GM19035 (cell line): Measurements from ENCODE around the gene FOXO3.

Source experiments
- ATAC-seq: cut with Tn5 transposase; IDR thresholded peaks from one replicate; pipeline ENCODE4 v1.9.1; 2021; ENCODE audit not compliant: unreplicated experiment

The FOXO3 gene

DNA sequence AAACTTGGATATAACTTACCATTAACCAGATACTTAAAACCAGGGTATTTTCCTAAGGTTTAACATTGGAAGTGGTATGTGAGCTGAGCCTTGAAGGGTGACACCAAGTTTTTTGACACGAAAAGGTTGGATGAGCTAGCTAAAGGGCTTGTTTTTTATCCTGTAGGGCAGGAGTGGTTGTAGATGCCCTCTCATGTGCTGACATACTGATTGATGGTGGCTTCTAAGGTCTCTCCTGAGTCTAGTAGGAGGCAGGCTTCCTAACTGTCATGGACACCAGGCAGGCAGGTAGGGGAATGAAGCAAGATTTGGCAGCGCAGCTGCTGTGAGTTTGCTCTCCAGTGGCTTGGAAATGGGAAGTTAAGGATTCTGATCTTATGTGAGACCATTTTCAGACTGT lies 66.1 kb downstream of the FOXO3 start:
- ATAC-seq: no peak

DNA sequence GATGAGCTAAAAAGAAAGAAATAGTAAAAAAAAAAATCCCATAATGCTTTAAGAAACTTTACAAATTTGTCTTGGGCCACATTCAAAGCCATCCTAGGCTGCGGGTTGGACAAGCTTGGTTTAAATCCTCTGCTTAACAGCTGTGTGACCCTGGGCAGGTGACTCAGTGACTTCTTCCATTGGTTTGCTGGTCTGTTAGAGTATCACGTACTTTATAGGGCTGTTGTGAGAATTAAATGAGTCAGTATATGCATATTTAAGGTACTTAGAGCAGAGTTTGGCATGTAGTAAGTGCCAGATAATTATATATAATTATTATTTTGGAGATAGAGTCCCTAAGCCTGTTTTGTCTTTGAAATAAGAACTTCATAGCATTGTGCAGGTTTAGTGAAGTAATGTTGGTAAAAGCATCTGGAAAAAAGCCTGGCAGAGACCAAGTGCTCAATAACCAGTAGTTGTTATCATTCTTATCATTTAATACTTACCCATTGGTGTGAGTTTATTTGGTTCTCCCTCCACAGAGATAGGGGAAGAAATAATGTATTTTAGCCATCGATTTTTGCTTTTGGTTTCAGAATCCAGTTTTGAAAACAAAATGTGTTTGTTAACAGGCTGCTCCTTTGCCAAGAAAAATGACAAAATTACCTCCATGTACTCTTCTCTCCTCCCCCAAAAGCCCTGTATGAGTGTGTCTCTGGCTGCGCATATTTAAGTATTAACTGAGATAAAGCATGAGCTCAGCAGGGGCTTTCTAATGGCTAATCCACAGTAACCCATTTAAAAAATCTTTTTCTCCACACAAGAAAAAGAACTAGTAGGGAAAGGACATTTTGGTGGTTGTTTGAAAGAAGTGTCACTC lies 67.2 kb downstream of the FOXO3 start:
- ATAC-seq: no peak

DNA sequence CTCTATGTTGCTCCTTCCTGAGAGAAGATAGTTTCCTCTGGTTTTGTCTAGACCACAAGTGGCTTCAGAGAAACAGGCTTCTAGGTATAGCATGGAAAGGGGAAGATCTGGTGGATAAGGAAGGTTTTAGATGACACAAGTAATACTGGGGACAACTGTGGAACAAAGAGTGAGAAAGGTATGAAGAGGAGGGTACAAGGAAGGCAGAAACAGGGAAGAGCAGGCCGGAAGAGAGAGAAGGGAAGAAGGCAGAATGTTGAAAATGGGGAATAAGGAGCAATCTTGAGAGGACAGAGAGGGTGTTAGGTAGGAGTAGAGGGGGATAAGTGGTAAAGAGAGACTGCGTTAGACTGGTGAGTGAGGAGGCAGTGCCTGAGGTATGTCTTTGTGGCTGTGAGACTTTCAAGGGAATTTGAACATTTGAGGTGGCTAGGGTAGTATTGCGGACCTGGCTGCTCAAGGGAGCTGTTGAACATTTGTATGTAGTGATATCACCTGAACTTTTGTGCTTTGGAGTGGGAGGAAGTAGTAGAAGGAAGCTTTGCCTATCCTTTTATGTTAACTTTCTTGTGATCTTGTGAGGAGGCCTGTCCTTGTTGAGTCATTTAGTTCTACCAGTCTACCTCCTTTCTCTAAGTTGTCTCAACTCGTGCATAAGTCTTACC lies 69.5 kb downstream of the FOXO3 start:
- ATAC-seq: no peak

DNA sequence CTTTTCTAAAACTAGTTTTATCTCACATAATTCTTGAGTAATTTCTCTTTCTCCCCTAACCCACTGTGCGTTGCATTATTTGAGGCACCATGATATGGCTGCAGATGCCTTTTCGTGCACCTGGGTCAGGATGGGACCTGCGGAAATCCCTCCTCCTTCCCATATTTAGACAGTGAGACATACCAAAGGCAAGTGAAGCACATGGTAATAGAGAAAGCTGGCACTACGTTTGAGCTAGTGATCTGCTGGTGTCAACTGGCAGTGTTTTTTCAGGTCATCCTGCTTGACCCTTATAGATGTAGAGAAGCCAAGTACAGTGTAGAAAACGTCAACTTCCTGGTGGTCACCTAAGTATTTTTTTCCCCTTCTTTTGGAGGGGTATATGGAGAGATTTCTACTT lies 71.7 kb downstream of the FOXO3 start:
- no peak for ATAC-seq

DNA sequence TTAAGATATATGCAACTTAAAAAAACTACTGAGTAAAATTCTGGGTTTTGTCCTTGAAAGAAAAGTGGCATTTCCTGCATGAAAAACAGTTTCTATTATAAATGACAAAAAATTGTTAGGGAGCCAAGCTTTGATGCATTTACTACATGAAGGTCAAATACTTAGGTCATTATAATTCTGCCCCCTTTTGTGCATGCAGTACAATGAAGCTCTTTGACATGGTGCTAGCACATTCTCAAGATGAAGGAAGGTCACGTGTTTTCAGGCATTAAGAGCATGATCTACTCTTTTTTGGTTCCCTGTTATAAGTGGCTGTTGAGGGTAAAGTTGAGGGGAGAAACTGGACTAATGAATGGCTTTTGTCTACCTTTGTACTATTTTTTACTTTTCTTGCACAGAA lies 72.7 kb downstream of the FOXO3 start:
- ATAC-seq: no peak

DNA sequence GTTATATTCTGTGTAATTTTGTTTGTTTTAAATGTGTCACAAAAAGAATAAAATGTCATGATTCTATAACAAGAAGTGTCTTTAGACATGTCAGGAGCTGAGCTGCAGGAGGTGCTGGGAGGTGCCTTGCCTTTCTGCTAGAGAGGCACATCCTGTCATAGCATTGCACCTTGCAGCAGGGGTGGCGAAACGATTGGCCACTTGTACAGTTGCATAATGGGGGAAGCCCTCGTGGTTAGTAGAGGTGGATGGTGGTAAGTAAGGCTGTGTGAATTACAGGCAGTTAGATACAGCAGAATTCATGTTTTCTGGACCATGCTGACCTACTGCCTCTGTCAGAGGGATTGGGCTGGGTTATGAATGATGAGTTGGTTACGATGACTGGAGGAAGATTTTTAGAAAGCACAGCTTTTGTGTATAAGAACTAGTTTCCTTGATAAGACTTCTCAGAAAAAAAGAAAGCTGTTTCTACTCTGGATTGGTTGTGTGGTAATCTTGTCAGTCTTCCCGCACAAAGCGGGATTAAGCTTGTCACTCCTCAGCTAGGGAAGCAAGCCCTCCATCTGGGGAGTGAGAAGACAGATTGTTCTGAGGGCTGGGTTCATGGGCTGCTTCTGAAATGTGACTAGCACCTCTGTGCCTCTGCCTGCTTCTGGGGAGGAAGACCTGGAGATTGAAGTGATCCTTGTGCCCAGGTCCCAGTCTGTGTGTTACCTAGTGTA lies 74.9 kb downstream of the FOXO3 start:
- no peak for ATAC-seq

DNA sequence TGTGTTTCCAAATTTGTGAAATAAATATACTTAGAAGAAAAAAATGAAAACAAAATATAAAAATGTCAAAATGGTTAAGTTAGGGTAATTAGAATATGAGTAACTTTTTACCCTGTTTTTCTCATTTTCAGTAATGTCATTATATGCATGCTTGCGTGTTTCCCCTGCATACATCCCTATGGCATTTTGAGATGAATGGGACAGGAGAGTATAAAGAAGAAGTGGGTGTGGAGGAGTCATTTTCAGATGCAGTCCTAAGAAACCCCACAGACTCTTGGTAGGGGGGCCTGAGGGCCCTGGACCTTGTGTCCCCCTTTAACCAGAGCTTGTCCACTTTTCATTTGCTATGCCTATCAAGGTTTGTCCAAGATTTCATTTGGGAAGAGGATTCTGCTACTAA lies 77.2 kb downstream of the FOXO3 start:
- ATAC-seq: no peak

DNA sequence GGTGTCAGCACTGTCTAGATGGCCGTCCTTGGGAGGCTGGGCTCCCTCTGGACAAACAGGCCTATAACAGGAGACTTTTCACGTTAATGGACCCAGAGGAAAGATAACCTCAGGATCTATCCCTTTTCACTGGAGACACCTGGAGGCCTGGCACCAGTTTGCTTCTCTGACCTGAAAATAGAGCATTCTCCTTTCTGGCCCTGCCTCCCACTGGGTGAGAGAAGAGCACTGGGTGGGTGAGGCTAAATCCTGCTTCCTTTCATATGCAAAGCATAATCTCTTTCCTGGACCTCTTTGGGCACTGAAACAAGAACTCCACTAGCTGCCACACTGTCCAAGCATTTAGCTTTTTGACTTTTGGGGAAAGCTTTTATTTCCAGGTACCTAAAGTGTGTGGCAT lies 78.3 kb downstream of the FOXO3 start:
- ATAC-seq: no peak

DNA sequence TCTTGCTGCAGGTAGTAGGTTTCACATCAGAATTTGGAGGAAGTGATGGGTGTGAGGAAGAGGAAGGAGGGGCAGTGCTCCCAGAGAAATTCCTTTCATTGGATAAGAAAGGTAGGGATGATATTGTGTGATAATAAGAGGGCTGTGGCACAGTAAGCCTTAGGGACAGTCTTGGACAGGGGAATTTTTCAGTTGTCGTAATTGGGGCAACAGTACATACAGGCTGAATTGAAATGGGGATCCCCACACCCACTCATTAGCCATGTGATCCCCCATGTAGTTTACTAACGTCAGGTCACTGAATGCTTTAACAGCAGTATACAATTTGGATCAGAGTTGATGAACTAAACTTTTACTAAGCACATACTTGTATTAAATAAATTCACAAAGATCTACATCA lies 79.4 kb downstream of the FOXO3 start:
- ATAC-seq: no peak

DNA sequence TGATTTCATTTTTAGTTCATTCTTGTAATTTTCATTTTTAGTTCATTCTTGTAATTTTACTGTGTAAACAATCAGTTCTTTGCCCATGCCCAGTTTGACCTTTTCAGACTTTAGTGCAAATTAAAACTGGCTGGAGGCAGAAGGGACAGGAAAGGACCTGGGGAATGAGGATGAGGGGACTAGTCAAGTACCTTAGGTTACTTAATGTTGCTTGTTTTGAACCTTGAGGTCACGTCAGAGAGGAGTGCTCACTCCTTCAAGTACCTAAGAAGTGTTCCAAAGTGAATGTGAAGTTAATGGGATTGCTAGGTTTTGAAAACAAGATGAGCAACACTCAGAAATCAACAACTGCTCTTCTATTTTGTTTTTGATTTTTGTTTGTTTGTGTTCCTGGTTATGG lies 82.5 kb downstream of the FOXO3 start:
- ATAC-seq: no peak

DNA sequence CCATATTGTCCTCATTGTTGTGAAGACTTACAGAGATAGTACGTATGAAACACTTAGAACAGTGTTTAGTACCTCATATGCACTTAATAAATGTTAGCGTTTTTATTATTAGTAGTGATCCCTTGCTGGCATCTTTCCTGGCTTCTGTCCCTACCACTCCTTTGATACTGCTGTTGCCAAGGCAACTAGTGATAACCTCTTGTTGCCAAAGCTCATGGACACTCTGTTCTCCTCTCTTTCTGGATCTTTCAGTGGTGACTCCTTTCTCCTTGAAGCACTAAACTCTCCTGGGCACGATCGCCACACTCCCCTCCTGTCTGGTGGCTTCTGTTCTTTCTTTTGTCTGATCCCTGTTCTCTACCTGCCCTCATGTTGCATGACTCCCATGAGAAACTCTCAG lies 83.5 kb downstream of the FOXO3 start:
- no peak for ATAC-seq

DNA sequence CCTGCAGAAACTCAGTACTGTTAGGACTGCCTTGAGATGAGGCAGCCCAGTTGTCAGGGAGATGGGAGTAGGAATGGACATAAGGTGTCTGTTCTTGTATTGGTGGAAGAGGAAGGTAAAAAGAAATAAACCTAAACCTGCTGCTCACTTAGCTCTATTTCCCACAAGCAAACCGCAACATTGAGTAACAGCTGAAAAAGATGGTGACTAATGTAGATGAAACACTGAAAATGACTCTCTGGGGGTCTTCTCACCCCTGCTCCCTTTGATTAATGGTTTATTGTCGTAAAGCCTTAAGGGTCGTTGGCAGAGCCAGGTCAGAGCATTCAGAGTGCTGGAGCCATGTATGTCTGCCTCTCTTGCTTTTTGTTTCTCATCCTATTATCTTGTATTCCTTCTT lies 87.5 kb downstream of the FOXO3 start:
- ATAC-seq: no peak

DNA sequence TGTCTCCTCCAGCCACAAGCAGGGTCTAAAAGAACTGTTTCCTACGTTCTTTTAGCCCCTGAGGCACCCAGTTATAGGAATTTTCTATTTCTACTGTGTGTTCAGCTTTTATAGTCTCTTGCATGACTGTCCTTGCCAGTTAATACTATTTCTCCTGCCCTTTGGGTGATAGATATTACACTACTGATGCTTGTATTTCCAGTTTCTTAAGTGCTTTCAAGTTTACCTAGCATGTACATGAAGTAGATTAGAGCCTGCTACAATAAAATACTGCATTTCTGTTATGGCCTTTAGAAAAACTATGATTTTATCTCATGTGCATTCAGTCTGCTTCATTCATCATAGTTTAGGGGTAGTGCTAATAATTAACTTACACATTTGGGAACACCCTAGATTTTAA lies 89.6 kb downstream of the FOXO3 start:
- no peak for ATAC-seq

DNA sequence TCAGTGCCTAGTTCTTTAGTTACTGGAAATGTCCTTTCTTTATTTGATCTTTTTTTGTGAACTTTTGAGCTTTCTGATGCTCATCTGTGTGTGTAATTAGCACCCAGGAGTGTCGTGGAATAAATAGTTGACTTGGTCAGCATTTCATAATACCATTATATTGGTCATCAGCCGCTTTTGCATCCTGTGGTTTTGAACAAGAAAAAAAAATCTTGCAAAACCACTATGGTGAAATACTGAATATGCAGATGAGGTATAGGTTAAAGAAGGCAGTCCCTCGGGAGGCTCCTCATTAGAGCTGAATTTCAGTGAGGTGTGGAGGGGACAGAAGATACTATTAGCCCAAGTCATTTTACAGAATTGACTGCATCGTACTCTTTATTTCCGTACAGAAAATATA lies 90.1 kb downstream of the FOXO3 start:
- no peak for ATAC-seq

DNA sequence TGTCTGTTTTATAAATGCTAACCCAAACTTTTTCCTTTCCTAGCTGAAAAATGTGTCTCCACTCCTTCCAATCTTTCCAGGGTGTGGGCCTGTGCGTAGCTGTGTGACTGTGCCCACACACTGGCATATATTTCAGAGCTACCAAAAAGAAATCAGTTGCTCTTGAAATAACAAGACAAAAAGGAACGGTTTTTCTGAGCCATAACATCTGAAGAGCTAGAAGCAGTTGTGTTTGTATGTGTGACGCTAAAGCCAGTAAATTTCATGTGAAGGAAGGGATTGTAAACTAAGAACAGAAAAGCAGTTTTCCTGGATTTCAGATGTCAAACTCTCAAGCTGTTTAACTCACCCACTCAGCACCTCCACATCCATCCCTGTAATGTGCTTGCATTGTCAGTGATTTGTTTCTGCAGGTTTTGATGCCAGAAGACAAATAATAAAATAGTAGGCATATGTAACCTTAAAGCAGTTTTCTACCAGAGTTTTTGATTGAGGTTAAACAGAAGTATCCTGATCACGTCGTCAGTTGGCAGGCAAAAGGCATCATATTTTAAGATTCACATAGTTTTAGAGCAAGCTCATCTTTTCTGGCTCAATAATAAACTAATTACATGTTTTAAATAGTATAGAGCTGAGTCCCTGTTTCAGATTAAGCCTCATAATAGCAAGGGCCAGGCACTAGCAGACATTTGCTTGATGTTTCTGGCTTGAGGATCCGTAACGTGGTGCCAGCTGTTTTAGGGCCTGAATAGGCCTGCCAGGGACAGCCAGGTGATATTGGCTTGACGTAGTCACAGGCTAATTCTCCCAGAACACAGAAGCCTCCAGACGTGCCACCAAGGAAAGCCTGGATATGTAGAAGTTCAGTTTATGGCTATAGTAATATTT lies 90.9 kb downstream of the FOXO3 start:
- no peak for ATAC-seq

DNA sequence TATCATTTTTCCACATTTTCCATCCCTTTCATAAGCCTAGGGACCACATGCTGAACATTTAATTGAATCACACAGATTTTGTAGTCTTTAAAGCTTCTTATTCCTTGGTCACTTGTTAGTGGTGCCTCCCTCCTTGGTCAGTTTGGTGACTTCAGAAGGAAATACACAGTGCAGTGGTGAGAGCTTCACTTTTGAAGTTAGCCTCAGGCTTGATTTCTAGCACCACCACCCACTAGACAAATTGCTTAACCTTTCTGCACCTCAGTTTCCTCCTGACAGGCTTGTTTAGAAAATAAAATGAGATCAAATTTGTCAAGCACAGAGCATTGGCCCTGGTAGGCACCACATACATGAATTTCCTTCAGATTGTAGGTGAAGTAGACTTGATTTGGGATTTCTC lies 91.7 kb downstream of the FOXO3 start:
- ATAC-seq: no peak

DNA sequence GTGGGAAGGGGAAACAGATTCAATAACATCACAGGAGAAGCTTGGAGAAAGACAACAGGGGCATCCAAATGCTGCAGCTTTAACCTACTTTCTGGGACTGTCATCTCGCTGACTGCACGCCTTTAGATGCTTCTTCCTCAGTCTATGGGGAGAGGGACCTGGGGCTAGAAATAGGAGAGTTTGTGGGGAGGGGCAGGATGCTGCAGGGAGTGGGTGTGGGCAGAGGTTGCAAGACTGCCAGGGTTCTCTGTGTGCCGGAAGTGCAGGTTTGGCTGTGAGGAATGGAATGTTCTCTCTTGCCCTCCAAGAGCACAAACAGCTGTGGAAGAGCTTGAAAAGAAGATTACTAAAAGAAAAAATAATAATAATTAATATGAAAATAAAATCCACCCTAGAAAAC lies 93.2 kb downstream of the FOXO3 start:
- no peak for ATAC-seq

DNA sequence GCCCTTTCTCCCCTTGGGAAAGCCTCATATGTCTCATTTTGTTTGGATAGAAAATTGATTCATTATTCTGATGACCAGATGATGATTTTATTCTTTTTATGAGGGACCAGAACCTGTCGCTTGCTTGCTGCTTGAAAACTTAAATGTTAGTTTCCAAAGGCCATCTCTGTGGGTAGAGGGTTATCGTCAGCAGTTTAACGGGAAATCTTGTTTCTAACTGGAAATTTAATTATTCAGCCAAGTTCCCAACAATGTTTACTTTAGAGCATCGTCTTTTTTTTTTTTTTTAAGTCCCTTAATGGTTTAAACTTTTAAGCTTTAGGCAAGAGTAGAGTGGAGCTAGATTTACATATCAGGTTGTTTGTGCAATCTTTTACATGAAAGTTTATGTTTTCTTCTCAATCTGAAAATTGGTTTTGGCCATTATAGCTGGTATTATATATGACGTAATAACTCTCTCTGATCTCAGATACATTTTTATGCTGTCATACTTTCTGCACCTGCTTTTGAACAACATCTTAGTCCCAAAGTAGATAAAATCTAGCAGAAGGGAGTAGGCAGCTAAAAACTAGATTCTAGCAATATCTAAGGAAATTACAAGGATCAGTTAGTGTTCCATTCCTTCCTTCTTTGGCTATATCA lies 93.9 kb downstream of the FOXO3 start:
- no peak for ATAC-seq

DNA sequence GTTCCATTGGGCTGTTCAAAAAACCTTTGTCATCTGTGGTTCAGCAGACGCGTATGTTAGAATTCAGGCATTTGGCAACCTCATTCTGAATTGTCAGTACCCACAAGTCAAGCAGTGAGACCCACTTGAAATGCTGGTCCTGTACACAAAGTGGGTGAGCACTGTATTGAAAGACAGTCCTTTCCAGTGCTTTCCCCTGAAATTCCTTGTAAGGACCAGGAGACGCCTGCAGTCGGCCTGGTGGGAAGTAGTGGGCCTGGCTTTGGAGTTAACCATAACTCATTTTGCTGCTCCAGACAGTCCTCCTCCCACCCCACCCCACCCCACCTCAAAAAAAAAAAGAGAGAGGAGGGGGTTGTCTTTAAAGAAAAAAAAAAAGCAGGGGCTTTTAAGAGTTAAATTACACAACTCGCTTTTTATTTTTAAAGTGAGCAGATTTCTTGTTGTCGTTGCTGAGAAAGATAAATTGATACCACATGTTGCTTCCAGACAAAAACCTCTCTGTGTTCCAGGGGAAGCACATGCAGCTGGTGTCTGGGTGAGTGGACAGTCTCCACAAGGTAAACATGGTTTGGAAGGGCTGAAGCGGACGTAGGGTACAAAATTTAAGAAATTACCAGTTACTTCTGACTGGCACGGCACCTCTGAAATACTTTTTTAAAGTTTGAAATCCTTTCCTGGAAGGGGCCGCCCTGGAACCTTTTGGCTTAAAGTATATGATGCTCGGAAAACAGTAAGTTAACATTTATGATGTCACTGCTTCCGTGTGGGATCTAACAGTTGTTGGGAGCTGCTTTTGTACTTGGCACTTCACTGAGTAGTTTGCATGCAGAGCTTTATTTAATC lies 95.3 kb downstream of the FOXO3 start:
- no peak for ATAC-seq

DNA sequence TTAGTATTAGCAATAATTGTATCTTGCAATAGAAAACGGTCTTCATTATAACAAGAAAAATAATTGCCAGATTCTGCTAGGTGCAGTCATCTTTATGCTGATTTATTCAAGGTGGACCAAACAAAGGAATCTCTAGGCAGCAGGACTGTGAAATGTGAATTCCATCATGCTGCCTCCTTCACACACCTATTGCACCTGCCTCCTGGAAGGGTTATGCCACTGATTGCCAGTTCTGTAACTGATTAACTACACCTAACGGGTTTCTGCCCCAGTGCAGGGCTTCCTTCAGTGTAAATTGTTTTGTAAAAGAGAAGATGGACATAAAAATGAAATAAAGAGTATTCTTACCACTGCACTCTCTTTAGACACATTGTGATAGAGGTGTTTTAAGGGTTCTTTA lies 96.1 kb downstream of the FOXO3 start:
- no peak for ATAC-seq
